SK-N-SH treated with all-trans-retinoic acid at 6 μM for 48 hours (cell line): ENCODE data around the gene KCNT2.

Source experiments
- ARNTL ChIP-seq: fragments of 450-650 bp; formaldehyde crosslinking; IDR thresholded peaks from 2 replicates; pipeline ENCODE4 v1.5.0; 2020; ENCODE audit warnings: low read depth, mild to moderate bottlenecking, moderate library complexity, borderline replicate concordance
- BACH2 ChIP-seq: fragments of 250-450 bp; sonication (Bioruptor Pico); IDR thresholded peaks from 2 replicates; pipeline ENCODE4 v1.9.0; 2021; ENCODE audit warnings: mild to moderate bottlenecking, borderline replicate concordance
- CREB5 ChIP-seq: fragments of 250-450 bp; sonication (Bioruptor Pico); IDR thresholded peaks from 2 replicates; pipeline ENCODE4 v1.5.1; 2020; ENCODE audit warnings: low read depth, mild to moderate bottlenecking, moderate library complexity
- ISL1 ChIP-seq: fragments of 250-450 bp; sonication (Bioruptor Pico); IDR thresholded peaks from 2 replicates; pipeline ENCODE4 v2.1.2; 2022; ENCODE audit warnings: mild to moderate bottlenecking, moderate library complexity
- OSR1 ChIP-seq: fragments of 250-450 bp; sonication (Bioruptor Pico); IDR thresholded peaks from 2 replicates; pipeline ENCODE4 v1.8.0; 2022; ENCODE audit warnings: moderate library complexity, mild to moderate bottlenecking, inconsistent platforms
- ZFP30 ChIP-seq: fragments of 450-650 bp; formaldehyde crosslinking; IDR thresholded peaks from 2 replicates; pipeline ENCODE4 v1.5.0; 2022; ENCODE audit warnings: mild to moderate bottlenecking, moderate library complexity
- ZNF565 ChIP-seq: fragments of 450-650 bp; formaldehyde crosslinking; conservative IDR thresholded peaks from 2 replicates; pipeline ENCODE4 v1.5.0; 2020; ENCODE audit warnings: low read depth, mild to moderate bottlenecking, moderate library complexity

GRCh38 chr1:196196486-196196885 lies 411.8 kb downstream of the KCNT2 start:
- TF ChIP-seq OSR1 (CRISPR knock-in tag), result no peak
- TF ChIP-seq BACH2, result no peak
- no peak for TF ChIP-seq CREB5 (CRISPR knock-in tag)
- no peak for TF ChIP-seq ISL1 (CRISPR knock-in tag)
- TF ChIP-seq ARNTL, result no peak
- TF ChIP-seq ZNF565 (CRISPR knock-in tag), result no peak
- TF ChIP-seq ZFP30 (CRISPR knock-in tag), result no peak
